Activated CD4-positive, alpha-beta memory T cell treated with anti-CD3 and anti-CD28 coated beads, Interleukin-2, amount 10 ng/mL, durations not matched to agents 7 days and 5 days (primary cell): Measurements from ENCODE around the gene SLC45A1. TPM values are rescaled to one million over a fixed set of nuclear protein-coding genes. Genes with fewer than 3 reads are reported as not detected.

ENCODE experiments used
- CTCF ChIA-PET: fragments of 350-600 bp; sonication (Branson Sonifier 250); formaldehyde crosslinking; loops from one replicate; lab custom pipeline; 2021; ENCODE audit warnings: antibody characterized with exemption, inconsistent platforms; lab: Charles Lee
- POLR2A ChIA-PET: fragments of 350-600 bp; sonication (Branson Sonifier 250); formaldehyde crosslinking; loops from one replicate; lab custom pipeline; 2021; ENCODE audit warnings: antibody characterized with exemption; lab: Charles Lee
- DNase-seq: peaks from one replicate; pipeline ENCODE4 v3.0.0-alpha.2; 2020
- H3K27ac Mint-ChIP-seq: one replicate; pipeline ENCODE4 v1.8.0; 2021; ENCODE audit warnings: mild to moderate bottlenecking, mixed read lengths
- H3K27me3 Mint-ChIP-seq: one replicate; pipeline ENCODE4 v1.8.0; 2021; ENCODE audit warnings: mixed read lengths
- H3K36me3 Mint-ChIP-seq: one replicate; pipeline ENCODE4 v1.8.0; 2021; ENCODE audit warnings: low read depth, mixed read lengths
- H3K4me1 Mint-ChIP-seq: one replicate; pipeline ENCODE4 v1.8.0; 2021; ENCODE audit warnings: mixed read lengths
- H3K4me3 Mint-ChIP-seq: one replicate; pipeline ENCODE4 v1.8.0; 2021; ENCODE audit warnings: mild to moderate bottlenecking, mixed read lengths
- H3K9me3 Mint-ChIP-seq: one replicate; pipeline ENCODE4 v1.8.0; 2021; ENCODE audit warnings: mixed read lengths
- total RNA-seq, 2 experiments: library from RNA; stranded (reverse); gene quantifications; one replicate each; pipeline ENCODE4 v1.2.3, GENCODE V29; 2021

Gene SLC45A1
- total RNA-seq, 2 experiments from 2014 or later = 0.25 to 0.30 TPM

DNA sequence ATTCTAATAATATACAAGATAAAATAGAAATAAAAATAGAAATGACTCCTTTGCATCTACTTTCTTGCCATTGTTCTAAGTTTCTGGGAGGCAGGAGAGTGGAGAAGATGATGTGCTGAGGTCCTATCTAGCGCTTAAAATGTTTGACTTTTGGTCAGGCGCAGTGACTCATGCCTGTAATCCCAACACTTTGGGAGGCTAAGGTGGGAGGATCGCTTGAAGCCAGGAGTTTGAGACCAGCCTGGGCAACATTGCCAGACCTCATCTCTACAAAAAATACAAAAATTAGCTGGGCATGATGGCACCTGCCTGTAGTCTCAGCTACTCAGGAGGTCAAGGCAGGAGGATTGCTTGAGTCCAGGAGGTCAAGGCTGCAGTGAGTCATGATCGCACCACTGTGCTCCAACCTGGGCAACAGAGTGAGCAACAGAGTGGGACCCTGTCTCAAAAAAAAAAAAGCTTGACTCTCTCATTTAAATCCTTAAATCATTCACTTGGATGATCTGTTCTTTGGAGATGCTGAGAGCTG lies 24.2 kb upstream of the SLC45A1 start:
- no peak for DNase-seq
- Mint-ChIP-seq H3K9me3 (no peaks in the 10 kb centered on the region), H3K4me3 (no peak overlapping the region), H3K27me3 (peaks cover 1% of the 10 kb centered on the region), H3K27ac (no peak overlapping the region), H3K36me3 (no peaks in the 10 kb centered on the region), H3K4me1 (no peaks in the 10 kb centered on the region)
- POLR2A ChIA-PET = no interaction called here
- CTCF ChIA-PET = interaction anchor here (2.2 kb wide), 1 partner anchor 279 kb away, joined by 5 read pairs; no protein-coding TSS in a partner anchor

DNA sequence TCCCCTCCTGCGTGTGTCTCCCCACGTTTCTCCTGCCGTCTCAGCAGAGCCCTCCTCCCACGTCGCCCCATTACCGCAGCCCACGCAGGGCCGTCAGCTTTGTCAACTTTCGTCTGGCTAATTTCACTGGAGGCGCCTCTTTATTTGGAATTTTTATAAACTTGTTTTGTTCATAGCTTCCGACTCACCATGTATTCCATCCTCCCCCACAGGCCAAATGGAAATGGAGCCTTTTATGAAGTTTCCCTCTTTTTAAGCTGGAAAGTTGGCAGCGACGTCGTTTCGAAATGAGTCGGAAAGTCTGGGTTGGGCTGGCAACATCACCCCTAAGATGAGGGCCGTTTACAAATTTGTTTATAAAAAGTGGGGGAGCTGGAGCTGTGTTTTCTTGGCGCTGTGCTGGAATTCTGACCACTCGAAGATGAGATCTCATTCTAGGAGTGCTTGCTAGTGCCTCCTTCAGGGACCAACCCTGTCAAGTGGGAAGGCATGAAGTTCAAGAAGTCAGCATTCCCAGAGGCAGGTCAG lies 23.7 kb upstream of the SLC45A1 start:
- DNase-seq = no peak
- no peaks in the 10 kb centered on the region for H3K9me3 Mint-ChIP-seq
- no peak overlapping the region for H3K27ac Mint-ChIP-seq
- no peaks in the 10 kb centered on the region for H3K36me3 Mint-ChIP-seq
- ChIA-PET CTCF (interaction anchor here (2.2 kb wide), 1 partner anchor 279 kb away, joined by 5 read pairs; no protein-coding TSS in a partner anchor), POLR2A (no interaction called here)
- H3K27me3 Mint-ChIP-seq = peaks cover 1% of the 10 kb centered on the region
- no peaks in the 10 kb centered on the region for H3K4me1 Mint-ChIP-seq
- H3K4me3 Mint-ChIP-seq = no peak overlapping the region

DNA sequence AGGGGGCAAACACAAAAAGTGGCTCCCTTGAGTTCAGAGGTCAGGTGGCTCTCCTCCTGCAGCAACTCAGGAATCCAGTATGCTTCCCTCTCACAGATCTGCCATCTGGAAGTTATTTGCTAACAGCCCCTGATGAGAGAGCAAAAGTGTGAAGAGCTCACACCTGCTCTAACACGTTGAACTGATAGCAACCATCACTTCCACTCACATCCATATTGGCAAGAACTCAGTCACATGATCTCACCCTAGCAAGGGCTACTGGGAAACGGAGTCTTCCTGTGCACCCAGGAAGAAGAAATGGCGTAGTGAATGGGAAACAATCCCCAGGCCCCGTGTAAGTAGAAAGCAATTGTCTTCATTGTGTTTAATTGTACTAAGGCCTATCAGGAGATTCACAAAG lies 20.7 kb upstream of the SLC45A1 start:
- CTCF ChIA-PET = no interaction called here
- peaks cover 3% of the 10 kb centered on the region for H3K27me3 Mint-ChIP-seq

GRCh38 chr1:8299963-8300362 lies 18.0 kb upstream of the SLC45A1 start:
- no peak for DNase-seq
- H3K4me1 Mint-ChIP-seq = no peaks in the 10 kb centered on the region
- H3K9me3 Mint-ChIP-seq = no peaks in the 10 kb centered on the region
- peaks cover 5% of the 10 kb centered on the region for H3K27me3 Mint-ChIP-seq
- ChIA-PET CTCF (interaction anchor here (1.2 kb wide), 1 partner anchor 11 kb away, joined by 4 read pairs; no protein-coding TSS in a partner anchor), POLR2A (no interaction called here)
- H3K36me3 Mint-ChIP-seq = no peaks in the 10 kb centered on the region
- no peak overlapping the region for H3K4me3 Mint-ChIP-seq
- no peak overlapping the region for H3K27ac Mint-ChIP-seq

More for the DNA sequence above, 20.7 kb upstream of the SLC45A1 start:
- POLR2A ChIA-PET = no interaction called here
- Mint-ChIP-seq H3K4me1 (no peaks in the 10 kb centered on the region), H3K9me3 (no peaks in the 10 kb centered on the region), H3K36me3 (no peaks in the 10 kb centered on the region), H3K4me3 (no peak overlapping the region), H3K27ac (no peak overlapping the region)
- no peak for DNase-seq

- Mint-ChIP-seq H3K9me3 (no peaks in the 10 kb centered on the region), H3K27ac (no peak overlapping the region), H3K4me3 (no peak overlapping the region), H3K4me1 (no peaks in the 10 kb centered on the region), H3K27me3 (peaks cover 5% of the 10 kb centered on the region), H3K36me3 (no peaks in the 10 kb centered on the region)
- ChIA-PET POLR2A (interaction anchor here (0.9 kb wide), 1 partner anchor 14 kb away, joined by 3 read pairs; no protein-coding TSS in a partner anchor), CTCF (interaction anchor here (0.5 to 2.0 kb wide), 5 partner anchors 34 to 287 kb away, joined by 3 to 7 read pairs (median 4); no protein-coding TSS in a partner anchor)
- DNase-seq = no peak
Observed at GRCh38 chr1:8302081-8302956, 15.6 kb upstream of the SLC45A1 start.

DNA sequence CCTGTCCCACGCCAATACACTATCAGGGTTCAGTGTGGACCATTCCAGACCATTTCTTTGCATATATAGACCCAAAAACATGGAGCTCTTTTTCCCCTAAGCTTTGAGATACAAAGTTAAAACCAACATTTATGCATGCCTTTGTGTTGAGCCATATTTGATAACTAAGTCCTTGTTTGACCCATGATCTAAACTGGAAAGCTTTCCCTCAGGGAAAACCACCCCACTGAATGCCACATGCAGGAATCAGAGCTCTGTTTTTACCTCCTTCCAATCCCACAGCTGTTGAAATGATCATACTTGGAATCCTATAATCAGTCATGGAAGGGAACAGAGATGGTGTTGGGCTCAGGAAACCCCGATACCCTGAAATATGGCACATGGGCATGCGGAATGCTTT lies 14.8 kb upstream of the SLC45A1 start:
- Mint-ChIP-seq H3K4me3 (no peak overlapping the region), H3K9me3 (no peaks in the 10 kb centered on the region), H3K27ac (no peak overlapping the region), H3K4me1 (no peaks in the 10 kb centered on the region), H3K27me3 (peaks cover 5% of the 10 kb centered on the region), H3K36me3 (no peaks in the 10 kb centered on the region)
- DNase-seq = no peak
- POLR2A ChIA-PET = no interaction called here
- CTCF ChIA-PET = interaction anchor here (2.0 kb wide), 1 partner anchor 288 kb away, joined by 7 read pairs; no protein-coding TSS in a partner anchor

GRCh38 chr1:8303876-8304275 lies 14.0 kb upstream of the SLC45A1 start:
- CTCF ChIA-PET = no interaction called here

DNA sequence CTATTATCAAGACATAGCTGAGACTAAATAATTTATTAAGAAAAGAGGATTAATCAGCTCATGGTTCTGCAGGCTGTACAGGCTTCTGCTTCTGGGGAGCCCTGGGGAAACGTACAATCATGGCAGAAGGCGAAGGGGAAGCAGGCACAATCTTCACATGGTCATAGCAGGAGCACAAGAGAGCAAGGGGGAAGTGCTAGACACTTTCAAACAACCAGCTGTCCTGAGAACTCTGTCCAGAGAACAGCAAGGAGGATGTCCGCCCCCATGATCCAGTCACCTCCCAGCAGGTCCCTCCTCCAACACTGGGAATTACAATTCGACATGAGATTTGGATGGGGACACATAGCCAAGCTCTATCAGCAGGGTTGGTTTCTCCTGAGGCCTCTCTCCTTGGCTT lies 10.3 kb upstream of the SLC45A1 start:
- Mint-ChIP-seq H3K9me3 (no peaks in the 10 kb centered on the region), H3K4me1 (no peaks in the 10 kb centered on the region), H3K4me3 (no peak overlapping the region), H3K36me3 (no peaks in the 10 kb centered on the region), H3K27me3 (peaks cover 4% of the 10 kb centered on the region), H3K27ac (no peak overlapping the region)
- CTCF ChIA-PET = interaction anchor here (1.1 kb wide), 1 partner anchor 292 kb away, joined by 3 read pairs; no protein-coding TSS in a partner anchor
- no peak for DNase-seq
- POLR2A ChIA-PET = no interaction called here

More at GRCh38 chr1:8303876-8304275, 14.0 kb upstream of the SLC45A1 start:
- POLR2A ChIA-PET = no interaction called here
- Mint-ChIP-seq H3K9me3 (no peaks in the 10 kb centered on the region), H3K27ac (no peak overlapping the region), H3K4me1 (no peaks in the 10 kb centered on the region), H3K36me3 (no peaks in the 10 kb centered on the region), H3K4me3 (no peak overlapping the region), H3K27me3 (peaks cover 5% of the 10 kb centered on the region)
- no peak for DNase-seq

GRCh38 chr1:8311068-8311718 lies 6.7 kb upstream of the SLC45A1 start:
- Mint-ChIP-seq H3K27ac (no peak overlapping the region), H3K9me3 (no peaks in the 10 kb centered on the region), H3K4me3 (no peak overlapping the region), H3K36me3 (no peaks in the 10 kb centered on the region), H3K4me1 (peaks cover 13% of the 10 kb centered on the region), H3K27me3 (peaks cover 20% of the 10 kb centered on the region)
- DNase-seq = no peak
- ChIA-PET POLR2A (no interaction called here), CTCF (interaction anchor here (0.5 to 1.6 kb wide), 5 partner anchors 12 to 503 kb away, joined by 3 to 5 read pairs (median 3); no protein-coding TSS in a partner anchor)

DNA sequence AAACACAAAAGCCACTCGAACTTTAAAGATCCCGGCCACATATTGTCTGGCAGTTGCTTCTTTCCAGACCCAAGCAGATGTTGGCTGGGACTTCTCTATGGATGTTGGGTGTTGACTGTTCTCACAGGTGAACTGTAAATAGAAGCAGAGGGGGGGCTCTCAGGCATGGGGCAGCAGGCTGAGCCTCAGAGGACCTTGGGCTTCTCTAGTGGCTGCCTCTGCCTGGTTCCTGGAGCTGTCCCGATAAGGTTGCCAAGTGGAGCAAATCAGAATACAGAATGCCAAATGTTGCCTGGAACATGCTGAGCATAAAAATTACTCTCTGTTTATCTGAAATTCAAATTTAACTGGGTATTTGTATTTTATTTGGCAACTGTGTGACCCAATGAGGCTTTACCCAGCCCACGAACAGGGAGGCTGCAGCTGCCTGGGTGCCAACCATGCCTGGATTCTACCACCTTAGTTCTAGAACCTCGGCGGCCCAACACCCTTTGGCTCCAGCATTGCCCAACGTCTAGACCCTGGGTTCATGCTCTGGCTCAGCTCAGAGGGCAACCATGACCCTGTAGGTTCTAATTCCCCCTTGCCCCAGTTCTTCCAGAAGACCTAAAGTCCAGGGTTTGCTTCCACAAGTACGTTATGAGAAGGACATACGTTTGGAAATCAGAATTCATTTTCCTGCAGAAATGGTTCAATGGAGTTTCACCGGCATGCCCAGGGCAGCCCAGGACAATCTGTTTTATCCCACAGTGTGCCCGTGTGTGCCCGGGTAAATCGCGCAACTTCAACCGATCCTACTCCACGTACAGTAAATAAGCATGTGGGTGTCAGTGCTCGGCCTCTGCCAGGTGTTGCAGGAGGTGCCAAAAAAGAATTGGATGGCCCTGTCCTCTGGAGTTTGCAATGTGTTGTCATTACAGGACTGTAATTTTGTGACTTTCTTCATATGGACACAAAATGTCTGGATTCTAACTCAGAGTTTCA lies 5.4 kb upstream of the SLC45A1 start:
- Mint-ChIP-seq H3K9me3 (no peaks in the 10 kb centered on the region), H3K36me3 (no peaks in the 10 kb centered on the region), H3K27me3 (peaks cover 26% of the 10 kb centered on the region), H3K4me1 (peaks cover 15% of the 10 kb centered on the region), H3K4me3 (no peak overlapping the region), H3K27ac (no peak overlapping the region)
- CTCF ChIA-PET = interaction anchor here (1.2 to 2.4 kb wide), 3 partner anchors 13 to 297 kb away, joined by 4 to 10 read pairs (median 5); no protein-coding TSS in a partner anchor
- DNase-seq = no peak
- POLR2A ChIA-PET = no interaction called here

DNA sequence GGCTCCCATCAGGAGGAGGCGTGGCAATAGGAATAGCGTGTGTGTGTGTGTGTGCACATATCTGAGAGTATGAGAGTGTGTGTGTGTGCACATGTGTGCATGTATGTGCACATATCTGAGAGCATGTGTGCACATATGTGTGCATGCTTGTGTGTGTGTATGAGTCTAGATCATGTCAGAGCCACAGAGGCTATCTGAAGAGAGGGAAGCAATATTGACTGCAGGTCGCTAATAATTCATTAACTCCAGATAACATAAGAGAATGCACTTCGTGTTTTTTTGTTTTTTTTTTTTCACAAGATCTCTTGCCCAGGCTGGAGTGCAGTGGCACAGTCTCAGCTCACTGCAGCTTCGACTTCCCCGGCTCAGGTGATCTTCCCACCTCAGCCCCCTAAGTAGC lies 4.7 kb upstream of the SLC45A1 start:
- Mint-ChIP-seq H3K4me1 (peaks cover 16% of the 10 kb centered on the region), H3K4me3 (no peak overlapping the region), H3K27me3 (peaks cover 26% of the 10 kb centered on the region), H3K27ac (no peak overlapping the region), H3K9me3 (no peaks in the 10 kb centered on the region), H3K36me3 (no peaks in the 10 kb centered on the region)
- POLR2A ChIA-PET = no interaction called here
- CTCF ChIA-PET = interaction anchor here (2.4 to 2.9 kb wide), 2 partner anchors 283 to 296 kb away, joined by 10 to 15 read pairs; no protein-coding TSS in a partner anchor
- DNase-seq = no peak
